Iris pigment epithelial cell (primary cell): ENCODE results near the gene FOXJ2.
"Not testable (repeated sequence)": the region's sequence is repeated elsewhere in the genome, so short reads cannot be mapped to it uniquely, and the experiment has no call there.

Experiments used
- DNase-seq: peaks from one replicate; pipeline ENCODE4 v3.0.0-alpha.2; 2011; ENCODE audit warnings: low read depth

FOXJ2 gene

GRCh38 chr12:8065991-8066594, 33.6 kb downstream of the FOXJ2 start, which contains the start of gene C3AR1:
Gene C3AR1 (minus strand): TSS chr12:8066359. CDS start chr12:8060185, 6,174 bp downstream.
- peak; percentile 89 for DNase-seq

- DNase-seq: no peak
Measured at GRCh38 chr12:8069582-8069981, 37.1 kb downstream of the FOXJ2 start.

- not testable (repeated sequence) for DNase-seq
Measured at GRCh38 chr12:8071820-8072219, 39.3 kb downstream of the FOXJ2 start.

- no peak for DNase-seq
Measured at GRCh38 chr12:8075935-8076334, 43.4 kb downstream of the FOXJ2 start.

- DNase-seq: no peak
Measured at GRCh38 chr12:8076366-8076765, 43.9 kb downstream of the FOXJ2 start.

GRCh38 chr12:8077207-8077606, 44.7 kb downstream of the FOXJ2 start:
- peak; percentile 39 for DNase-seq

- peak; percentile 85 for DNase-seq
Measured at GRCh38 chr12:8078398-8078797, 45.9 kb downstream of the FOXJ2 start.

GRCh38 chr12:8078916-8079315, 46.4 kb downstream of the FOXJ2 start:
- DNase-seq: no peak

GRCh38 chr12:8080120-8080519, 47.6 kb downstream of the FOXJ2 start:
- no peak for DNase-seq

GRCh38 chr12:8081251-8081920, 48.9 kb downstream of the FOXJ2 start:
- peak; percentile 8 for DNase-seq

- no peak for DNase-seq
Measured at GRCh38 chr12:8082808-8083100, 50.2 kb downstream of the FOXJ2 start.

GRCh38 chr12:8084351-8084750, 51.8 kb downstream of the FOXJ2 start:
- DNase-seq: not testable (repeated sequence)

- DNase-seq: no peak
Measured at GRCh38 chr12:8087666-8088065, 55.1 kb downstream of the FOXJ2 start.

GRCh38 chr12:8088574-8088973, 56.1 kb downstream of the FOXJ2 start:
- DNase-seq: no peak

- DNase-seq: not testable (repeated sequence)
Measured at GRCh38 chr12:8089277-8089676, 56.8 kb downstream of the FOXJ2 start.

- no peak for DNase-seq
Measured at GRCh38 chr12:8089716-8090115, 57.2 kb downstream of the FOXJ2 start.

GRCh38 chr12:8093291-8093690, 60.8 kb downstream of the FOXJ2 start:
- DNase-seq: no peak

- no peak for DNase-seq
Measured at GRCh38 chr12:8096281-8096915, 63.9 kb downstream of the FOXJ2 start.

- DNase-seq: no peak
Measured at GRCh38 chr12:8099235-8099634, 66.7 kb downstream of the FOXJ2 start.
